Erythroblast (primary cell): Measurements from ENCODE around the gene BMP8B.

Experiments used
- DNase-seq, 2 experiments: peaks; one replicate each; lab custom pipeline; 2025; lab: John Stamatoyannopoulos, UW
- GATA1 ChIP-seq: IDR thresholded peaks from 2 replicates; pipeline ENCODE4 v1.6.1; 2011; ENCODE audit warnings: low read depth, mild to moderate bottlenecking, control low read depth, low read length, moderate library complexity
- POLR2A ChIP-seq: IDR thresholded peaks from 2 replicates; pipeline ENCODE4 v1.6.1; 2011; ENCODE audit warnings: mild to moderate bottlenecking, low read length

BMP8B gene

GRCh38 chr1:39761016-39761415, 27.6 kb downstream of the BMP8B start:
- DNase-seq: no peak
- TF ChIP-seq POLR2A (no peak), GATA1 (no peak)

- no peak for TF ChIP-seq GATA1
These were observed 28.3 kb downstream of the BMP8B start for GRCh38 chr1:39760074-39761008.

GRCh38 chr1:39759436-39759726, 29.3 kb downstream of the BMP8B start:
- TF ChIP-seq POLR2A: no peak
- TF ChIP-seq GATA1: no peak
- DNase-seq: no peak

More at GRCh38 chr1:39760074-39761008, 28.3 kb downstream of the BMP8B start:
- no peak for DNase-seq

GRCh38 chr1:39758556-39759435, 29.9 kb downstream of the BMP8B start:
- TF ChIP-seq POLR2A (no peak), GATA1 (no peak)

GRCh38 chr1:39757501-39757900, 31.2 kb downstream of the BMP8B start:
- peak; percentile 90 to 96 for DNase-seq
- TF ChIP-seq GATA1: peak; percentile 75
- peak; percentile 19 for TF ChIP-seq POLR2A

More at GRCh38 chr1:39758556-39759435, 29.9 kb downstream of the BMP8B start:
- no peak for DNase-seq

- no peak for DNase-seq
- TF ChIP-seq GATA1: no peak
- no peak for TF ChIP-seq POLR2A
These were observed 32.6 kb downstream of the BMP8B start for GRCh38 chr1:39755965-39756659.

GRCh38 chr1:39754906-39755504, 33.7 kb downstream of the BMP8B start:
- TF ChIP-seq POLR2A (no peak), GATA1 (no peak)
- no peak for DNase-seq

- TF ChIP-seq GATA1: no peak
- TF ChIP-seq POLR2A: no peak
- DNase-seq: no peak
These were observed 34.6 kb downstream of the BMP8B start for GRCh38 chr1:39754026-39754570.

GRCh38 chr1:39753132-39754025, 35.3 kb downstream of the BMP8B start:
- no peak for DNase-seq

GRCh38 chr1:39752703-39753102, 36.0 kb downstream of the BMP8B start:
- no peak for DNase-seq
- no peak for TF ChIP-seq POLR2A
- TF ChIP-seq GATA1: no peak

More at GRCh38 chr1:39753132-39754025, 35.3 kb downstream of the BMP8B start:
- TF ChIP-seq POLR2A (no peak), GATA1 (no peak)

- TF ChIP-seq POLR2A (no peak), GATA1 (no peak)
- DNase-seq: no peak
These were observed 37.1 kb downstream of the BMP8B start for GRCh38 chr1:39751595-39751994.

- TF ChIP-seq POLR2A (no peak), GATA1 (no peak)
- DNase-seq: no peak
These were observed 43.5 kb downstream of the BMP8B start for GRCh38 chr1:39745016-39745670.
